Epithelial cell of proximal tubule (primary cell): Measurements from ENCODE around the gene NIPA2. TPM values are rescaled to one million over a fixed set of nuclear protein-coding genes. Genes with fewer than 3 reads are reported as not detected.

ENCODE experiments used
- DNase-seq: peaks from one replicate; pipeline ENCODE4 v3.0.0-alpha.2; 2011; ENCODE audit warnings: low read depth
- H3K4me3 ChIP-seq: 2 replicates; pipeline ENCODE4 v1.5.1; 2011; ENCODE audit warnings: low read depth, mild to moderate bottlenecking, low read length
- total RNA-seq: library from RNA; depleted of rRNA; stranded (reverse); fragments of >200 nt; gene quantifications from 2 replicates; pipeline ENCODE4 v1.2.3, GENCODE V29; 2015
- TF ChIP-seq, protein P1 (sequence below): conservative IDR thresholded peaks from 2 replicates; pipeline ENCODE4 v1.5.1; 2012; ENCODE audit warnings: low read depth, mild to moderate bottlenecking, low read length

Gene NIPA2
- total RNA-seq, 1 donor from 2014 or later: 54.7 TPM

- DNase-seq: no peak
- TF ChIP-seq, protein P1, sequence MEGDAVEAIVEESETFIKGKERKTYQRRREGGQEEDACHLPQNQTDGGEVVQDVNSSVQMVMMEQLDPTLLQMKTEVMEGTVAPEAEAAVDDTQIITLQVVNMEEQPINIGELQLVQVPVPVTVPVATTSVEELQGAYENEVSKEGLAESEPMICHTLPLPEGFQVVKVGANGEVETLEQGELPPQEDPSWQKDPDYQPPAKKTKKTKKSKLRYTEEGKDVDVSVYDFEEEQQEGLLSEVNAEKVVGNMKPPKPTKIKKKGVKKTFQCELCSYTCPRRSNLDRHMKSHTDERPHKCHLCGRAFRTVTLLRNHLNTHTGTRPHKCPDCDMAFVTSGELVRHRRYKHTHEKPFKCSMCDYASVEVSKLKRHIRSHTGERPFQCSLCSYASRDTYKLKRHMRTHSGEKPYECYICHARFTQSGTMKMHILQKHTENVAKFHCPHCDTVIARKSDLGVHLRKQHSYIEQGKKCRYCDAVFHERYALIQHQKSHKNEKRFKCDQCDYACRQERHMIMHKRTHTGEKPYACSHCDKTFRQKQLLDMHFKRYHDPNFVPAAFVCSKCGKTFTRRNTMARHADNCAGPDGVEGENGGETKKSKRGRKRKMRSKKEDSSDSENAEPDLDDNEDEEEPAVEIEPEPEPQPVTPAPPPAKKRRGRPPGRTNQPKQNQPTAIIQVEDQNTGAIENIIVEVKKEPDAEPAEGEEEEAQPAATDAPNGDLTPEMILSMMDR: no peak
- no peak overlapping the region for H3K4me3 ChIP-seq
Measured at GRCh38 chr15:22874256-22874655, 35.8 kb downstream of the NIPA2 start.

DNA sequence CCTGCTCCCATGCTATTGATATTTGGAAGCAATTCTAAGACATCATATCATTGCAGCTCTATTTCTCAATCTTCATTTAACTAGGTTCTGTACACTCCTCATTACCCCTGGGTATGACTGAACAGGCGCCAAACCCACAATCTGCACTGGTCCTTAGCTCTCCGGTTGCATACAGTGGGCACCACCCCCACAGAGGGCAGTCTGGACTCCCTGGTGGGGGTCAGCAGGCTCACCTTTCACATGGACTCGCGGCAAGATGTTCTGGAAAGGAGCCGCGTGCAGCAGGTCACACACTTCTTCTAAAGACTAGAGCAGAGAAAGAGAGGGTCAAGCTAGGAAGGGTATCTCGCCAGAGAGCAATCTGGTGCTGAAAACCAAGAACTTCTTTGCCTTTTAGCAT lies 36.5 kb downstream of the NIPA2 start:
- H3K4me3 ChIP-seq: no peak overlapping the region
- no peak for DNase-seq
- TF ChIP-seq, protein P1: no peak

- DNase-seq: no peak
- TF ChIP-seq, protein P1: no peak
- H3K4me3 ChIP-seq: no peak overlapping the region
Measured at GRCh38 chr15:22877117-22877516, 38.7 kb downstream of the NIPA2 start.

DNA sequence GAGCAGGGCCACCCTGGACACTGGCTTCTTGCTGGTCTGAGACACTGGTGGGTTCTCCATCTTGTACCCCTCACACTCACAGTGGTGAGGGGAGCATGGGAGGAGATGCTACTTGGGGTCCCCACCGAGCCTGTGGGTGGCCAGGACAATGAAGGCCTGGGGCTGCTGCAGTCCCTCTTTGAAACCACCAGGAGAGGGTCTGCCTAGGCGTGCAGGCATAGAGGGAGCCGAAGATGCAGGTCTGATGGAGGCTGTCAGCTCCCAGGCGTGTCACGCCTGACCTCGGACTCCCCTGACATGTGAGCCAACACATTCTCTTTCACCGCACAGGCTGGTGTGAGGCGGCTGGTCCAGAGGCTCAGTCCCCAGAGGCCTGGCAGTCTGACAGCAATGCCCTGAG lies 39.1 kb downstream of the NIPA2 start:
- H3K4me3 ChIP-seq: no peak overlapping the region
- DNase-seq: no peak
- TF ChIP-seq, protein P1: no peak

DNA sequence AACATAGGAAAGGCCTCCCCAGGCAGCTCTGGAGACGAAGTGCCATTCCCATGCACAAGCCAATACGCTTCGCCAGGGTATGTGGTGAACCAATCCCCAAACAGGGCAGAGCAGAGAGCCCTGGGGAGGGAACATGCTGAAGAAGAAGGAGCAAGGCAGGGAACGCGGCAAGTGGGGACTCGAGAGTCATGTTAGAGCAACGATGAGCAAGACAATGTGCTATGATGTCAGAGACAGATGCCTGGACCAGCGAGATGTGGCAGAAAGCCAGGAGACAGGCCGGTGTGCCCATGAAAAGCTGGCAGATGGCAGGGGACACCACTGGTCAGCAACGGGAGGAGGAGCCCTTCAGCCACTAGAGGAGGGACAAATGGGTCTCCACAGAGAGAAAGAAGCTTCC lies 39.6 kb downstream of the NIPA2 start:
- DNase-seq: no peak
- TF ChIP-seq, protein P1: no peak
- no peak overlapping the region for H3K4me3 ChIP-seq

DNA sequence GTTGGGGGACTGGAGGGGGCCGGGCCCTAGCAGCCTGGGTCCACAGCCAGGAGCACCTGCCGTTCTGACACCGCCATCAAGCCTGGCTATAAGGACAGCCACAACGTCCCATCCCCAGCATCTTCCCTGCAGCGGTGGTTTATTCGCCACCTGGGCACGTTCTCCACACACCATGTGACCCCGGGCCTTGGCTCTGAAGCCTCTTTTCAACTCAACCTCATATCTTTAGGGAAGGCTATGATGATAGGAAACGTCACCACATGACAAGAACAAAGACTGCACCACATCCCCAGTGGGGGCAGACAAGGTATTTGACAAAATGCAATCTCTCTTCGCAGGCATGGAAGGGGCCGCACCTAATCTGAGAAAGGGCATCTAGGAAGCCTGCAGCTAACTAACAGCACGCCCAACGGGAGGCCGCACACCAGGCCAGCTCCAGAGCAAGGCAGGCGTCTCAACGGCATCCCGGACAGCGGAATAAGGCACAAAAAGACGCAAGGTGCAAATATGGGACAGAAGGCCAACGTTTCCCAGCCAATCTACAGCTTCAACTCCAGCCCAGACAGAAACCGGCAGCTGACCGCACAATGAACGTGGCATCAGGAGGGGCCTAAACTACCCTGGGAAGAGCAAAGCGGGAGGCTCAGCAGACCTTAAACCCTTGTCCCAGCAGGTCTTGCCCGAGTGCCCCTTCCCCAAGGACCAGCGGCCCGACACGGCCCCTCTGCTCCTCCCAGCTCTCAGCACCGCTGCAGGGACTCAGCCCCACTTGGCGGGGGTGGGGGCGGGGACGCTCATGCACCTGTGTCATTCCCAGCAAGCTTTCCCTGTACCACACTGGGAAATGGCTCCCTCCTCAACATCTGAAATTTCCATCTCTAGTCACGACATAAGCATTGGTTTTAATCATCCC lies 41.9 kb downstream of the NIPA2 start:
- no peak for DNase-seq
- TF ChIP-seq, protein P1: no peak
- no peak overlapping the region for H3K4me3 ChIP-seq
